HG03520 (cell line): ENCODE results near the gene INCENP.
A peak's percentile ranks its signal among the peaks of the same experiment; 100 is the strongest.
"Not testable (repeated sequence)": the region's sequence is repeated elsewhere in the genome, so short reads cannot be mapped to it uniquely, and the experiment has no call there.

Source experiments
- ATAC-seq: cut with Tn5 transposase; IDR thresholded peaks from one replicate; pipeline ENCODE4 v1.9.1; 2021; ENCODE audit warnings: mild to moderate bottlenecking, moderate library complexity; ENCODE audit not compliant: unreplicated experiment

The INCENP gene

GRCh38 chr11:62123669-62124185, at the start of gene INCENP:
Gene INCENP (plus strand): TSS chr11:62124011. CDS start chr11:62128162, 4,151 bp downstream.
- ATAC-seq: peak; percentile 95

GRCh38 chr11:62075438-62075837, 48.4 kb upstream of the INCENP start:
- no peak for ATAC-seq

- no peak for ATAC-seq
These were observed 46.7 kb upstream of the INCENP start for GRCh38 chr11:62077132-62077531.

GRCh38 chr11:62081378-62082291, 42.2 kb upstream of the INCENP start:
- no peak for ATAC-seq

GRCh38 chr11:62082292-62082657, 41.5 kb upstream of the INCENP start:
- ATAC-seq: no peak

GRCh38 chr11:62084801-62085200, 39.0 kb upstream of the INCENP start:
- not testable (repeated sequence) for ATAC-seq

GRCh38 chr11:62087694-62088093, 36.1 kb upstream of the INCENP start:
- no peak for ATAC-seq

- ATAC-seq: no peak
These were observed 35.4 kb upstream of the INCENP start for GRCh38 chr11:62088331-62088933.

GRCh38 chr11:62103141-62103540, 20.7 kb upstream of the INCENP start:
- no peak for ATAC-seq

- ATAC-seq: no peak
These were observed 19.8 kb upstream of the INCENP start for GRCh38 chr11:62103986-62104385.

GRCh38 chr11:62104816-62105653, 18.8 kb upstream of the INCENP start:
- no peak for ATAC-seq

- ATAC-seq: no peak
These were observed 18.1 kb upstream of the INCENP start for GRCh38 chr11:62105667-62106191.

- ATAC-seq: no peak
These were observed 15.6 kb upstream of the INCENP start for GRCh38 chr11:62108017-62108750.

- no peak for ATAC-seq
These were observed 14.8 kb upstream of the INCENP start for GRCh38 chr11:62108971-62109404.

GRCh38 chr11:62115085-62115694, 8.6 kb upstream of the INCENP start:
- ATAC-seq: no peak

- no peak for ATAC-seq
These were observed 7.4 kb upstream of the INCENP start for GRCh38 chr11:62116451-62116850.

- ATAC-seq: no peak
These were observed 4.2 kb upstream of the INCENP start for GRCh38 chr11:62119569-62119968.

- ATAC-seq: no peak
These were observed 3.8 kb upstream of the INCENP start for GRCh38 chr11:62120001-62120400.

- ATAC-seq: no peak
These were observed 3.4 kb upstream of the INCENP start for GRCh38 chr11:62120431-62120830.

- no peak for ATAC-seq
These were observed 1.7 kb upstream of the INCENP start for GRCh38 chr11:62122076-62122475.
